ENCODE data around the gene COL21A1.

Gene COL21A1

GRCh38 chr6:56282391-56282790 is 35.0 kb upstream of the COL21A1 start:
- no peak overlapping the region for H3K4me3 ChIP-seq (ENCODE audit: low read length)
- TF ChIP-seq CTCF (IDR thresholded peaks at IDR 0.05; ENCODE audit: insufficient read depth, low read depth, low read length, missing control alignments) = no peak
- no peak for DNase-seq (ENCODE audit: low read depth)

DNA sequence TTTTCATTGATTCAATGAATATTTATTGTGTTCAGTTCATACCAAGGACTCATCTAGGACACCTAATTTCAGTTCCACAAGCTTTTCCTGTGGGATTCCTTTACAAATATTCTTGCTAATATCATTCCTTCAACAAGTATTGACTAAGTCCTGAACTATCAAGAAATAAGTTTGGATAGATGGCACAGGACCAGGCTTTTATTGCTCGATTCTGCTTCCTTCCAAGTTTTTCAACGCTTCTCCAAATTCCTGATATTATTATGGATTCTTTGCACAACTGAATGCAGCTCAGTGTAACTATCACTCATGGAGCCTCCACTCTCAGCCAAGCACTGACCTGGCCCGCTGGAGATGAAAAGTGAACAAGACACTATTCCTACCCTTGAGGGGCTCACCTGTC is 32.7 kb upstream of the COL21A1 start:
- DNase-seq (ENCODE audit: low read depth) = no peak
- no peak for TF ChIP-seq CTCF (IDR thresholded peaks at IDR 0.05; ENCODE audit: insufficient read depth, low read depth, low read length, missing control alignments)
- no peak overlapping the region for H3K4me3 ChIP-seq (ENCODE audit: low read length)

DNA sequence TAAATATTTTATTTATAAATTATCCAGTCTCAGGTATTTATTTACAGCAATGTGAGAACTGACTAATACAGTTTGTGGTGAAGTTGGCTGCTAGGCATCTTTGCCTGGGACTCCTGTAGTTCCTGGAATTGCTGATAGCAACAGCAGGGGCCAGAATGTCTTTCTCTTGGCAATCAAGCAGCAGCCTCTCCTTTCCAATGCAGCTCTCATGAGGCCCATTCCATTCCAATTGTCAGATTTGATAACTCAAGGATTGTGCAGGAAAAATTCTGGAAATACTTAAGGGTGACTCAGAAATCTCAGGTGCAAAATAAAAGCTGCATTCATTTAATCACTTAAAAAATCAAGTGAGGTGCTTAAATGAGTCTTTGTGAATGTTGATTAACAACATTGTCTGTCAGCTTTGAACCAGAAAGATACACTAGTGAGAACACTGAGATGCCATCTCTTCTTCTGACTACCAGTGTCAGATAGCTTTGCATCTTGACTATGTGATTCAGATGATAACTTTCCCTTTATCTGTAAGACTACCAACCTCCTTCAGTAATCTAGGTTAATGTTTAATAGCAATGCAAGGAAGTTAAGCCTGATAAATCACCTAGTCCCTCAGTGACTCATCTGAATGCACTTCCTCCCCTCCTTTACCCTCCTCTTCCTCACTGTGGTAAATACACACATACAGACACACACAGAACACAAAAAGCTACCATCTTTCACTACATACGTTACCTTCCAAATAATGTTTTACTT is 32.1 kb upstream of the COL21A1 start:
- DNase-seq (ENCODE audit: low read depth) = peak; percentile 22
- TF ChIP-seq CTCF (IDR thresholded peaks at IDR 0.05; ENCODE audit: insufficient read depth, low read depth, low read length, missing control alignments) = no peak
- no peak overlapping the region for H3K4me3 ChIP-seq (ENCODE audit: low read length)

DNA sequence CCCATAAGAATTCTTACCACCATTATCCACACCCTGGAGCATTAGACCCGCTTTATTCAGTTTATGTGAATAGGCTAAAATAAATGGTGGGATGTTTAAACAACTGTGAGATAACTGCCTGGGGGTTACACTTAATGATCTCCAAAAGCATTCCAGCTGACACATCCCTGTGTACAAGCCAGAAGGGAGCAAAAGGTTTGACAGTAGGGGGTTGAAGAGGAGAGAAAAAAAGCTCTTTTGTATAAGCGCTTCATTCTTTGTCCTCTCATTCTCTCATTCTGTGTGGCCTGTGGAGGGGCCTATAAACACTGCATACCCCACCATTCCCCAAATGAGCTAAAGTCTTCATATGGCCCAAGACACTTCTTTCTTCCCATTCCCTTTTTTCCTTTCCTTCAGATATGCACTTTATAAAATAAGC is 30.8 kb upstream of the COL21A1 start:
- no peak for DNase-seq (ENCODE audit: low read depth)
- TF ChIP-seq CTCF (IDR thresholded peaks at IDR 0.05; ENCODE audit: insufficient read depth, low read depth, low read length, missing control alignments) = no peak
- H3K4me3 ChIP-seq (ENCODE audit: low read length) = no peak overlapping the region

DNA sequence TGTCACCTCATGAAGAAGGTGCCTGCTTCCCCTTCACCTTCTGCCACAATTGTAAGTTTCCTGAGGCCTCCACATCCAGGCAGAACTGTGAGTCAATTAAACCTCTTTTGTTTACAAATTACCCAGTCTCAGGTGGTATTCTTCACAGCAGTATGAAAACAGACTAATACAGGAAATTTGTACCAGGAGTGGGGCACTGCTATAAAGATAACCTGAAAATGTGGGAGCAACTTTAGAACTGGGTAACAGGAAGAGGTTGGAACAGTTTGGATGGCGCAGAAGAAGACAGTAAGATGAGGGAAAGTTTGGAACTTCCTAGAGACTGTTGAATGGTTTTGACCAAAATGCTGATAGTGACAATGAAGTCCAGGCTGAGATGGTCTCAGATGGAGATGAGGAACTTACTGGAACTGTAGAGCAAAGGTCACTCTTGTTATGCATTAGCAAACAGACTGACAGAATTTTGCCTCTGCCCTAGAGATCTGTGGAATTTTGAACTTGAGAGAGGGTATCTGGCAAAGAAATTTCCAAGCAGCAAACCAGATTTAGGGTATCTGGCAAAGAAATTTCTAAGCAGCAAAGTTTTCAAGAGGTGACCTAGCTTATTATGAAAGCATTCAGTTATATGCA is 23.5 kb upstream of the COL21A1 start:
- no peak for DNase-seq (ENCODE audit: low read depth)
- H3K4me3 ChIP-seq (ENCODE audit: low read length) = no peak overlapping the region
- no peak for TF ChIP-seq CTCF (IDR thresholded peaks at IDR 0.05; ENCODE audit: insufficient read depth, low read depth, low read length, missing control alignments)

- DNase-seq (ENCODE audit: low read depth) = no peak
- no peak for TF ChIP-seq CTCF (IDR thresholded peaks at IDR 0.05; ENCODE audit: insufficient read depth, low read depth, low read length, missing control alignments)
- H3K4me3 ChIP-seq (ENCODE audit: low read length) = no peak overlapping the region
Observed at GRCh38 chr6:56268266-56268665, 20.9 kb upstream of the COL21A1 start.

- H3K4me3 ChIP-seq (ENCODE audit: low read length) = no peak overlapping the region
- no peak for TF ChIP-seq CTCF (IDR thresholded peaks at IDR 0.05; ENCODE audit: insufficient read depth, low read depth, low read length, missing control alignments)
- DNase-seq (ENCODE audit: low read depth) = no peak
Observed at GRCh38 chr6:56266011-56266410, 18.6 kb upstream of the COL21A1 start.
